ENCODE data around the gene GAPDH.
"Not testable (repeated sequence)": the region's sequence is repeated elsewhere in the genome, so short reads cannot be mapped to it uniquely, and the experiment has no call there.

GAPDH gene

DNA sequence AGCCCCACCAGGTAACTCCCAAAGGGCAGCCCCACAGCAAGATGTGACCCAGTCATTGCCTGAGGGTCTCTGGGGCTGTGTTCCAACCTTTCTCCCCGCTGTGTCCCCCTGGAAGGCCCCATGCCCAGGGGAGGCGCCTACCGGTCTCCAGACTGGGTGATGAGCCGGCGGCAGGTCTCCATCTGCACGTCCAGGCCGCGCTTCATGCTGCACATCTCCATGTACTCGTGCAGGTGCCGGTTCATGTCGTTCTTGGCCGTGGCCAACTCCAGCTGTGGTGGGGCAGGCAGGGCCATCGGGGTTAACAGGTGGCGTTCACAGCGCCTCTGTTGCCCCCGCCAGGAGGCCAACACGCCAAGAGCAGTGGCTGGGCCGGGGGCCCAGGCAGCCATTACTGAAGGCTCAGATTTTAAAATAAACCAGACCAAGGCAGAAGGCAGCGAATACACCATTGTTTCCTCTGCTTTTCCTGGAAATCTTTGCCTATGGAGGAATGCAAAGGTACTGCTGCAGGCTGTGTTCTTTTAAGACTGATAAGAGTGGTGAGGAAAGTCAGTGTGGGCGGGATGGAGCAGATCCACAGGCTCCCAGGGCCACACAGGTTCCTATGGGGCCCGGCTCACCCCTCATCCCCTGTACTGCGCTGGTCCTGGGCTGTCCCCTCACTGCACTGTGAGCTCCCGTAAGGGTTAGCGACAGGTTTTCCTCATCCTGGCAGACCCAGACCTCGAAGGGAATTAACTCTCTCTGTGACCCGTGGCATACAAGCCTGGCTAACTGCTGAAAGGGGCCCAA is 7.3 kb downstream of the GAPDH start:
- no peak for DNase-seq (ENCODE audit: low read depth in 1 of 2, low spot score in 1 of 2)

DNA sequence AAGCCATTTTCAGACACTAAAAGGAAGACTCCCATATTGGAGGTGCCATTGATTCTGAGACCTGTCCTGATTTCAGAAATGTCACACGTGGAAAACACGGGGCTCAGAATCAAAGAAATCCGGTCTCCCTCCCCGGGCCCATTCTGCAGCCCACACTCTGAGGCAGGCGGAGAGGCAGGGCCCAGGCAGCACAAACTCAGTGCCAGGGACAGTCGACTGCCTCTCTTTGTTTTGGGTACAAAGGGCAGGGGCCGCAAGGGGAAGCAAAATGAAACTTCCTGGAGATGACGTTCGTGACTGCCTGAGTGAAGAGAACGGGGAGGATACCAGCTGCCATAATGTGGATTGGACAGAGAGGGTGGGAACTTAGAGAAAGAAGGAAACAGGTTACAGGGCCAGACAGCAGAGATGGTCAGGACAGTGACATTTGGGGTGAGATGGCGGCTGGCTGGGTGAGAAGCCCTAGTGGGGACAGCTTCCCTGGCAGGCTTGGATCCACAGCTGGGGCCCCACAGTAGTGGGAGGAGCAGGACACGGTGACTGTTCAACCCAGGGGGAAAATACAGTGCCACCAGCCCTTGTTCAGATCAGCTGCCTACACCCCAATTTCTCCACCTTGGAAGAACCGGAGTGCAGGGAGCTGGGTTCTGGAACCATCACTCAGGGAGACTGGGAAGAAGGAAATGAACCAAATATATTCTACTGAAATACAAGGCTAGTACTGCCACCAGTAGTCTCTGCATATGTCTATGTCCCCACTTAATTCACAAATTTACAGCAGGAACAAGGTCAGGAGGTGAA is 8.1 kb downstream of the GAPDH start:
- no peak for DNase-seq (ENCODE audit: low read depth in 1 of 2, low spot score in 1 of 2)

DNA sequence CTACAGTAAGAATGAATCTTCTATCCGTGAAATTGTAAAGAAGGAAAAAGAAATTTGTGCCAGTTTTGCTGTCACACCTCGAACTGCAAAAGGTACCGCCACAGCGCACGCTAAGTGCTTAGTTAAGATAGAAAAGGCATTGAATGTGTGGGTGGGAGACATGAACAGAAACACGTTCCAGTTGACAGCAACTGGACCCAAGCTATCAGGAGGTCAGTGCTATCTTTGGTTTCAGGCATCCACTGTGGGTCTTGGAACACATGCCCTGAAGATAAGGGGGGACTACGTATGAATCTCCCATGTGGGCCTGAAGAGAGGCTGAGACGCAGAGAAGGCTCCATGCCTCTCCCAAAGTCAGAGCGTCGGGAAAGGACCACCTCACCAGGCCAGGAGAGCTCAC is 11.7 kb downstream of the GAPDH start:
- no peak for DNase-seq (ENCODE audit: low read depth in 1 of 2, low spot score in 1 of 2)

DNA sequence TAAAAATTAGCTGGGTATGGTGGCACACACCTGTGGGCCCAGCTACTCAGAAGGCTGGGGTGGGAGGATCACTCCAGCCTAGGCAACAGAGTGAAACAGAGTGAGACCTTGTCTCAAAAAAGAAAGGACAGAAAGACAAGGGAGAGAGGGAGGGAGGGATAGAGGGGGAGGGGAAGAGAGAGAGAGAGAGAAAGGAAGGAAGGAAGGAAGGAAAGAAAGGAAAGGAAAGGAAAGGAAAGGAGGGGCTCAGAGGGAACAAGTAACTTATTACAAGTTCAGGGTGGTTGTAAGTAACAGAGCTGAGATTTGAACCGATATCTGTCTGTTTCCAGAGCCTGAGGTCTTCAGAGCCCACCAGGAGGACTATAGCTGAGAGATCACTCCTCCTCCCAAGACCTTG is 13.2 kb downstream of the GAPDH start:
- DNase-seq (ENCODE audit: low read depth in 1 of 2, low spot score in 1 of 2): no peak

DNA sequence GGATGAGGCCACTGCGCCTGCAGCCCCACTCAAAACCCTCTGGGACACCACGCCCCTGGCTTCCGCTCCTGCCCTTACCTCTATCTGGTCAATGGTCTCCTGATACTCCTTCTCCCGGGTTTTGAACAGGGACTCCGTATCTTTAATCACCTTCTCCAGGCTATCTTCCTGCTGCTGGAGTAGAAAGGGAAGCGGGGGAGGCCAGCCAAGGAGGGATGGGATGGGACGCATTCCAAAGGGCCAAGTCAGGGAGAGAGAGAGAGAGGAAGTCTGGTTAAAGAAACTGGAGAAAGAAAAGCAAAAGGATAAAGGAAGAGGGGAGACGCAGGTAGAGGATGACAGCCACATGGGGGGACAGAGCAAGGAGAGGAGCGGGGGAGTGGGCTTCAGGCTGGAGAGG is 13.7 kb downstream of the GAPDH start:
- no peak for DNase-seq (ENCODE audit: low read depth in 1 of 2, low spot score in 1 of 2)

DNA sequence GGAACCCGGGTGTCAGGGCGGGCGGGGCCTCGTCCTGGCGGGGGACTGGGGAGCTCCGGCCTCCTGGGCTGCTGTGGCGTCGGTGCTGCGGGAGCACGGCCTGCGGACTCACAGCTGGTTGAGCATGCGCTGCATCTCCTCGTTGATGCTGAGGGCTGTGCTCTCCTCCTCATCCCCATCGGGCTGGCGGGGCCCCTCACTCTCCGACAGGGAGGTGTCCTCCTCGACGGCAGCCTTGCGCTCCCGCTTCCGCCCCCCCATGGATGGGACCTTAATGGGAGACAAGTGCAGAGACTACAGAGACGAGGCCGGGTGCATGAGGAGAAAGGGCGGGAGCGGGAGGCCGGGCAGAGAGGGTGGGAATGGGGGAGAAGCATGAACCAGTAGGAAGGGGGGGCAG is 14.2 kb downstream of the GAPDH start:
- DNase-seq (ENCODE audit: low read depth in 1 of 2, low spot score in 1 of 2): no peak

DNA sequence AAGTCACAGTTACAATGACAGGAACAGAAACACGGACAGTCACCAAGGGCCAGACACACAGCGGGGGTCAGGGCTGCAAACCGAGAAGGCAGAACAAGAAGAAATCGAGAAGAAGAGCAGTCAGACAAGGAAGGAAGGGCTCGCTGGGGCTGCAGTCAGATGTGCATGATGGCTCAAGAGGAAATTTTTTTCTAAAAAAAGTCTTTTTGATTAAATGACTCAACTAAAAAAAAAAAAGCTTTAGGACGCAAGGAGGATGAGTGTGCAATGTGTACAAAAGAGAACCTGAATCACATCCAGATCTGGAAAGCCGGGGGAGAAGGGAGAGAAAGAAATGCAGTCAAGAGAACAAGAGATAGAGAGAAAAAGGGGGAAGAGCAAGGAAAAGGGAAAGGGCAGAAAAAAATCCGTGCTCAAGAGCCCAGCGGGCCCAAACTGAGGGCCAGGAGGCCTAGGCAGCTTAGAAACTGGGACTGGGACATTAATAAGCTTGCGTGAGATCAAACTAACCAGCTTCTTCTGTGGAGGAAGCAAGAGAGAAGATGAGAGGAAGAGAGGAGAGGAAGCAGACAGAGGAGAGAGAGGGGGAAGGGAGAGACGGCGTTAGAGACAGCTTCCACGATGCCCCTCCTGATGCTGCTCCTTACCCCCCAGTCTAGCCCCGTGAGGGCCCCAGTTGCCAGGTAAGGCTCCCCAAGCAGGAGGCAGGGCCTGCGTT is 14.8 kb downstream of the GAPDH start:
- DNase-seq (ENCODE audit: low read depth in 1 of 2, low spot score in 1 of 2): no peak

DNA sequence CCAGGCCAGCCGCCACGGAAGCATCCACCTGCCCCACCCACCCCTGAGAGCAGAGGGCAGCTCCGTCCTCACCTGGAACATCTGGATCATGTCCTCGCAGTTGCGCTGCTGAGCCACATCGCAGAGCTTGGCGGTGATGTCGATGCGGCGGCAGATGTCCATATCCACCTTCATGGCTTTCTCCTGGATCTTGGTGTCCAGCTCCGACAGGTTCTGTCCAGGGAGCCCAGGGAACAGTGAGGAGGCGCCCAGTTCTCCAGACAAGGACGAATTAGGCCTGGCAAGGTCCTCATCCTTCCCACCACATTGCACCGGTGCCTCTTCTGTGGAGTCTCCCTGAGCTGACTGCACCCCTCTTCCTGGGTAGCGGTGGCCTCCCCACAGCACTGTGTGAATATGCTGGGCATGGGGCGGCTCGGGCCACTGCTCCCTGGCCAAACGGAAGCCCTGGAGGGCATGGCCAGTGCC is 15.4 kb downstream of the GAPDH start:
- no peak for DNase-seq (ENCODE audit: low read depth in 1 of 2, low spot score in 1 of 2)

DNA sequence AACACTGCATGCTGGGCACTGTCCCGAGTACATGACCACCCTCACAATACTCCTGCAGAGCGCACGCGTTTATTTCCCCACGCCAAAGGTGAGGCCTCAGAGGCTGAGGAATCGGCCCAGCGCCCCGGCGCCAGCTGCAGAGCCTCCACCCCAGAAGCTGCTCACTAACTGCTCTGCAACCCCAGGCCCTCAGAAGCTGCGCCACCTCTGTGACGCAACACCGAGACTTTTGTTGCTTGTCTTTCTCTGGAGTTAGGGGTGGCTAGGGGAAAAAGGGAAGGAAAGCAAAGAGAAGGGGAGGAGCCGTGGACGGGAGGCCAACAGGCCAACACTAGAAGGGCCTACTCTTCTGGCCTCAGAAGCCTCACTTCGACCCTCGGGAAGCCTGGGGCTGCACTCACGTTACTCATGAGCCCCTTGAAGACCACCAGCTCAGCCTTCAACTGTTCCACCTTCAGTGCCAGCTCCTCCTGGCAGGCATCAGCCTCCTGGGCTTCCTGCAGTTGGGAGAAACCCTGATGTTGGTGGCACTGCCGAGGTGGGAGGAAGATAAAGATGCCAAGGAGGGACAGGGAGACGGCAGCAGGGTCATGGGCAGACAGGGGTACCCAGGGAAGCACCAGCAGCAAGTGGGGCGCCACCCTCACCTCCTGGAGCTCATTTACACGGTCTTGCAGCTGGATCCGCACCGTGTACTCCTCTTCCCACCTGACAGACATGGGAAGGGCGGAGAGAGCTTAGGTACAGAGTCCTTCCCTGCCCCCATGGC is 16.2 kb downstream of the GAPDH start:
- no peak for DNase-seq (ENCODE audit: low read depth in 1 of 2, low spot score in 1 of 2)

DNA sequence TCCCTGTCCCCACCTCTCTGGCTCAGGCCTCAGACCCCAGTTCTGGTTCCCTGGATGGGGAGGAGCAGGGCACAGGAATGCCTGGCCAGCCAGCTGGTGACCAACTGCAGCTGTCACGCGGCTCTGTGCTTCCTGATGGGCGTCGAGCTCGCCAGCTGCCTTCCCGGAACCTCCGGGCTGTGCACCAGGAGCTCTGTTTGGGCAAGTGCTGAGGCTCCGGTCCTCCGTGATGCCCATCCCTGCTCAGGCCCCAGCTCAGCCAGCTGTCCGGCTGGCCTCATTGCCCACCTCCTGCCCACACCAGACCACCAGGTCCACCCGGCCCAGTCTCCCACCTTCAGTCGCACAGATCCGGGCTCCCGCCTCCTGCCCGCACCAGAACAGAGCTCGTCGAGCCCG is 16.7 kb downstream of the GAPDH start:
- no peak for DNase-seq (ENCODE audit: low read depth in 1 of 2, low spot score in 1 of 2)

DNA sequence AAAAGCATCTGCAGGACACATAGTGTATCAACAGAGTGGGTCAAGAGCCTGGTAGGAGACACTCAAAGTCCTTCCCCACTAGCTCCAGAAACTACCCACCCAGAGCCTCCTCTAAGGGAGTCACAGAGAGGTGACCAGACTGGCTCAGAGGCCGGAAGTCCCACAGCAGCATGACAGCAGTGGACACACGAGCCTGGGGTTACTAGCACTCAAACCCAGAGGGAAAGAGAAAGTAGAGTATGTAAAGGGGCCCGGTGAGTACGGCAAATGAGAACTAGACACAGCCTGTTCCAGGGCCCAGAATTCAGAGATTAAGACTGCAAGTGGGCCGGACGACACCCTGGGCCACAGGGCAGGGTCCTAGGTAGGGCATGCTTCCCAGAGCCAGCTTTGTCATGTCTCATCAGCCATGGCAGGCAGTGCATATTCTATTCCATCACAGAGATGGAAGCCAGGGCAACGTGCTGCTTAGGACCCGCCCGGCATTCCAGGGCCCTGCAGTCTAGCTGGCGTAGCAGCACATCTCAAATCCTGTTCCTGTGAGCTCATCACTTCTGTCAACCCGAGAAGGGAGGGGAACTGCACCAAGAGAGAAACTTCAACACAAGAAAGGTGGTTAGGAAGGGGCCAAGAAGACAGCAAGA is 17.3 kb downstream of the GAPDH start:
- DNase-seq (ENCODE audit: low read depth in 1 of 2, low spot score in 1 of 2): no peak

DNA sequence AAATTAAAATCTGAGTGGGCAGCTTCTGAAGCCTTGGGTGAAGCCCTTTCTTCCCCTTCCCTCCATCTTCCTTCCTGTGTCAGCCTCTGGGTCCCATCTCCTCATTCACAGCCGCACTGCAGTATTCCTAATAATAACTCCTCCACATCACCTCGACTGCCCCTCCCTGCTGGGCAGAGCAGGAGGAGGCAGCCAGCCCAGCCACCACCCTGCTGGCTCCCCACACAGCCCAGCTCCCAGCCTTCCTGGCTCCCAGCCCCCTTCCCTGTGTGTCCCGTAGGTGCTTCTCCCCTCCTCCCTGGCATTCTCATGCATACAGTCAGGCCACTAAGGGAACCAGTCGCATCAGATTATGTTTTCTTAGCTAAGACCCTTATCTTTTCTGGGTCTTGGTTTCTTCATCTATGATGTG is 17.8 kb downstream of the GAPDH start:
- DNase-seq (ENCODE audit: low read depth in 1 of 2, low spot score in 1 of 2): no peak

DNA sequence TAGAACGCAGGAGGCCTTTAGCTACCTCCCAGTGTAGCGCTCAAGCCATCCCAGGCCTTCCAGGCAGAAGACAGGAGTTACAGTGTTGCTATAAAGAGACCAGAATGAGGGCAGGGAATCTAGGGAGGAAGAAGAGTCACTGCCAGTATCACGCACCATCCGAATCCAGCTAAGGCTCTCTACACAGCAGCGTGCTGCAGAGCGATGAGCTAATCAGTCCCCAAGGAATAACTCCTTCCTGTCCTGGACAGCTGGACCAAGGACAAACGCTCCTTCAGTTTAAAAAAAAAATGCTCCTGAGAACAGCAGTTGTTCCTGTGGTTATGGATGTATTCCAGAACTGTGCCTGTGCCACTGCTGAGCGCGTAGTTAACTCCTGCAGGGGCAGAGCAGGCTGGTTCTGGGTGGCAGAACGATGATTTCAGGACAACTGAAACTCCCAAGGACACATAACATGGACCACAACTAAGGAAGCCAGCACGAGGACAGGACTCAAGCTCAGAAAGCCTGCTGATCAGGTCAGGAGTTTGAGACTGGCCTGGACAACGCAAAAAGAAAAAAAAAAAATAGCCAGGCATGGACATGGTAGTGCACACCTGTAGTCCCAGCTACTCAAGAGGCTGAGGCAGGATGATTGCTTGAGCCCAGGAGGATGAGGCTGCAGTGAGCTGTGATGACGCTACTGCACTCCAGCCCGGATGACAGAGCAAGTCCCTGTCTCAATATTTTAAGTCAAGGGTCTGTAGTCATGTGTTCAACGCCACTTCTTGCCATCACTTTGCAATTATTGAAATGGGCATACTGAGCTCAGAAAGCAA is 18.9 kb downstream of the GAPDH start:
- DNase-seq (ENCODE audit: low read depth in 1 of 2, low spot score in 1 of 2): no peak

DNA sequence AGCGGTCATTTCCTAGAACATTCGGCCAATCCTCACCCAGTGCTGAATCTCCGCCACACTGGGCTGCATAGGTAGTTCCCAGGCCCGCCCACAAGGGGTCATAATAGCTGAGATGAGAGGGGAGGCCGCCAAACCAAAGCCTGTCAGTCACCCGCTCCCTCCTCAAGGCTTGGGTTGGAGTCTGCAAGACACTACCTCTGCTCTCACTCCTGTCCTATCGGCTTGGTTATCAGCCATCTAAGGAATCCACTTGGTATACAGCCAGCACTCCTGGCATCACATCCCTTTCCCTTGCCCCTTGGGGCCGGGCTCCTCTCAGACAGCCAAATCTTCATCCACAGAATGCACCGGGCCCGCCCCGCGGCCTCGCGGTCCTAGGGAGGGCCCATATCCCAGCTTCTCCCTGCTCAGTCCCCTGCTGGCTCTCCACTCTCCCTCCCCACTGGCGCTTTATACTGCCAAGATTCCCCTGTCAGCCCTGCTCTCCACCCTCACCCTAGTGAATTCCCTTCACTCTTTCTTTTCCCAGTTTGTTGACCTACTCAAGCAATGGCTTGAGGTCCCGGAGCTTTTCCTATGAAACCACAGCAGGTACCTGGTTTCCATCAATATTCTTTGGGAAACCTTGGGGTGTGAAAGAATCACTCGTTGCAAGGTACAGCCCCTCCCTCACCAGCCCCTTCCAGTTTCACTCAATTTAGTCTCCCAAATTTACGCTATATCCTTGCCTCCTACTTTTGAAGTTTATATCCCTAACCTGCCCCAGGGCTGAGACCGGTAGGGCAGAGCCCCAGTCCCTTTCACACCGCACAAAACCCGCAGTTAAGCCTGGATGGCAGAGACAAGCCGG is 20.1 kb downstream of the GAPDH start:
- DNase-seq (ENCODE audit: low read depth in 1 of 2, low spot score in 1 of 2): peak; percentile 48 to 56

DNA sequence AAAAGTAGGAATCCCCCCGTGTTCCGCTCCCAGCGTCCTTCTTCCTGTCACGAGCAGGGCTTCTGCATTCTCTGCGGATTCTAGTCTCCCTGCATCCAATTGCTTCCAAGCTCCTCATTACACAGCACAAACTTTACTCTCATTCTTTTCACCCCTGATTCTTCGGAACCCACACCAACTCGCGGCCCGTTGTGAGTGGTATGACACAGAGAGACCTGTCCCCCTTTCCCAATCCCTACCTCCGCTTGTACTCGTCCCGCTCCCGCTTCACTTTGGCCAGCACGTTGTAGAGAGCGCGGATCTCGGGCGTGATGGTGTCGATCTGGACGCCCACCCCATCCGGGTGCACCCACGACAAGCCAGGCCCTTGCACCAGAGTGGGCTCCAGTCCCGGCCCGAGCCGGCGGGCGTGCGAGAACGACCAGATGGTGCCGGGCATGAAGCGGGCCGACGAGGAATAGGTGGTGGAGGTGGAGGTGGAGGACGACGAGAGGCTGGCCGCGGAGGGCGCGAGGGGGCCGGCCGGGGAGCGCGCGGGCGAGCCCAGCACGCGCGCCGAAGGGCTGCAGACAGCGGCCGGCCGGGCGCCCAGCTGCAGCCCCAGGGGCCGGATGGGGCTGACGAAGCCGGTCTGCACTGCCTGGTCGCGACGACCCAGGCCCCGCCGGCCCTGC is 20.8 kb downstream of the GAPDH start:
- no peak for DNase-seq (ENCODE audit: low read depth in 1 of 2, low spot score in 1 of 2)

DNA sequence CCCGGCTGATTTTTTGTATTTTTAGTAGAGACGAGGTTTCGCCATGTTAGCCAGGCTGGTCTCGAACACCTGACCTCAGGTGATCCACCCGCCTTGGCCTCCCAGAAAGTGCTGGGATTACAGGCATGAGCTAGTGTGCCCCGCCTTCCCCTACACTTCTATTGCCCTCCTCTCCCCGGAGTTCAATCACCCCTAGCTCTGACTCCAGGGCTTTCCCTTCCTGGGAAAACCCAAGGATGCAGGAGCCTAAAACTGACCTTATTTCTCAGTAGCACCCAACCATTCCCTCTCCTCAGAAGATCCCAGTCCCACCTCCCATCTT is 22.1 kb downstream of the GAPDH start:
- not testable (repeated sequence) for DNase-seq (ENCODE audit: low read depth in 1 of 2, low spot score in 1 of 2)

DNA sequence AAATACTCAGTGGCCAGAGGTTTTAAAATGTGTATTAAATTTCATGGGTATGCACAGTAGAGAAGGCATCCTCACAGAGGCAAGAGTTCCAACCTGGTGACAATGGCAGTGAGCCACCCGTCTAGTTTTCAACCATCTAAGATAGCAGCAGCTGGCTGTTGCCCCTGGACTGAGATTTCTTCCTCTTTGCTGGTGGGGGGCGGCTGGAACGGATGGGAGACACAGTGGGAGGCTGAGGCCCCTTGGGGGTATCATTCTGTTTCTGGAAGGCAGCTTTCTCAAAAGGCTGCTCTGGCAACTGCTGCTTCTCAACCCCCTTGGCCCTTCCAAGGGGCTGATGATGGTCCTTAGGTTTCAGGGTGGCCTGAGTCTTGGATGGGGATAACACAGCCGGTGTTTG is 22.5 kb downstream of the GAPDH start:
- no peak for DNase-seq (ENCODE audit: low read depth in 1 of 2, low spot score in 1 of 2)

DNA sequence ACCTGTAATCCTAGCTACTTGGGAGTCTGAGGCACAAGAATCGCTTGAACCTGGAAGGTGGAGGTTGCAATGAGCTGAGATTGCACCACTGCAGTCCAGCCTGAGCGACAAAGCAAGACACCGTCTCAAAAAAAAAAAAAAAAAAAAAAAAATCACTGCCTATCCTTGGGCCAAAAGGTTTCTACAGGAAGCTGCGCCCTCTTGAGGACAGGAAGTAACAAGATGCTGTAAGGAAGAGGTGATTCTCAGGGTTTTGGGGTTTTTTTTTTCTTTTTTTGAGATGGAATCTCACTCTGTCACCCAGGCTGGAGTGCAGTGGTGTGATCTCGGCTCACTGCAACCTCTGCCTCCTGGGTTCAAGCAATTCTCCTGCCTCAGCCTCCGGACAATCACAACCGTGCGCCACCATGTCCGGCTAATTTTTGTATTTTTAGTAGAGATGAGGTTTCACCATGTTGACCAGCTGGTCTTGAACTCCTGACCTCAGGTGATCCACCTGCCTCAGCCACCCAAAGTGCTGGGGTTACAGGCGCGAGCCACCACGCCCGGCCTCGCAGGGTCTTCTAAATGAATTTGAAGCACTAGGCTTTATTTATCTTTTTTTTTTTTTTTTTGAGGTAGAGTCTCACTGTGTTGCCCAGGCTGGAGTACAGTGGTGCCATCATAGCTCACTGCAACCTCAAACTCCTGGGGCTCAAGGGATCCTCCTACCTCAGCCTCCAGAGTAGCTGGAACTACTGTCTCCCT is 23.9 kb downstream of the GAPDH start:
- DNase-seq (ENCODE audit: low read depth in 1 of 2, low spot score in 1 of 2): not testable (repeated sequence)

Data from activated T-helper 1 cell treated with anti-CD3 and anti-CD28 coated beads, Interleukin-2, amount 50 U/mL, for 16 hours (primary cell).